CD4-positive, alpha-beta T cell treated with Interleukin-21 for 1 hour (primary cell): Measurements from ENCODE around the gene GRID1.
"Not testable (repeated sequence)": the region's sequence is repeated elsewhere in the genome, so short reads cannot be mapped to it uniquely, and the experiment has no call there.

Experiments used
- DNase-seq: peaks from one replicate; pipeline ENCODE4 v3.0.0-alpha.2; 2020

The GRID1 gene

DNA sequence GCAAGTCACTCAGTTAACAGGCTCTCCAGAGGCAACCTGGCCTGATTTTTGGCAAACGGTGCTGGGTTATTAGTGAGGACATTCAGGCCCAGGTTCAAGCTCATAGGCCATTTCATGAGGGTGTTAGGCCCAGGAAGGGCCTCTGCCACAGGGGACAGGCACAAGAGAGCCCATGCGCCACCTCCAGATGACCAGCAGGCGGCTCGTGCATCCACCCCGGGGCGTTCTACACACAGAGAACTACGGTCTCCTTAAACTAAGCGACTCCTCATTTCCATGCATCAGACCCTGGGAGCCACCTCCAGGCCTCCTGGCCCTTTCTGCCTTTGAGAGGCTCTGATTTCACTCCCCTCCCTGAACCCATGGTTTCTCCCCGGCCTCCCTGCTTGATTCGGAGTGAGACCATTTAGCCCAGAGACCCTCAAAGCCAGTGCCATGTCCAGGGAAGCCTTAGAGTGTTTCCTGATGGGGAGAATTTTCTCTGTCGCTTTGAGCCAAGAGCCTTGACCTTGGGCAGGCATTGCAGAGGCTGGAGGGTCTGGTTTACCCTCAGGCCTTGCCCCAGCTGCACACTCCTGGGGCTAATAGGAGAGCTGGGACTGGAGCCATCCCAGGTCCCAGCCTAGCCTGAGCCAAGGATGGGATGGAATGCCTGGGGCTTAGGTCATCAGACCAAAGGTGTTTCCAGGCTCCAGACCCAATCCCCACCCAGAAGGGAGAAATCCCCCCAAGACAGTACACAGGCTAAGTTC, 188.0 kb downstream of the GRID1 start:
- DNase-seq, result no peak

- no peak for DNase-seq
Observed at GRCh38 chr10:86177537-86178155, 188.9 kb downstream of the GRID1 start.

GRCh38 chr10:86176850-86177536, 189.6 kb downstream of the GRID1 start:
- no peak for DNase-seq

- not testable (repeated sequence) for DNase-seq
Observed at GRCh38 chr10:86175476-86175875, 191.1 kb downstream of the GRID1 start.

DNA sequence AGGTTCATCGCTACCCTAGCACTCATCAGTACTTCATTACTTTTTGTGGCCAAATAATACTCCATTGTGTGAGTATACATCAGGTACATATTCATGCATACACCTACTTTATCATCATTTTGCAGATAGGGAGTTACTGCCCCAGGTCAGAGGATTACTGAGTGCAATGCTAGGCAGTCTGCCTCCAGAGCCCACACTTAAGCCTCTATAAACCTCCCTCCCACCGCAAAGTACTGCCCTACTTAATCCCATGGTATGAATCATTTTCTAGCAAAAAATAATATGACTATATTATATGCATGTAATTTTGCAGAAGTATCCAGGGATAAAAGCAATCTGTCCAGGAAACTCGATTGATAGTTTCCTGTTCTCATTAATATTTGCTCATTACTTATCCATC, 194.3 kb downstream of the GRID1 start:
- DNase-seq, result no peak

GRCh38 chr10:86170255-86171108, 196.1 kb downstream of the GRID1 start:
- no peak for DNase-seq

DNA sequence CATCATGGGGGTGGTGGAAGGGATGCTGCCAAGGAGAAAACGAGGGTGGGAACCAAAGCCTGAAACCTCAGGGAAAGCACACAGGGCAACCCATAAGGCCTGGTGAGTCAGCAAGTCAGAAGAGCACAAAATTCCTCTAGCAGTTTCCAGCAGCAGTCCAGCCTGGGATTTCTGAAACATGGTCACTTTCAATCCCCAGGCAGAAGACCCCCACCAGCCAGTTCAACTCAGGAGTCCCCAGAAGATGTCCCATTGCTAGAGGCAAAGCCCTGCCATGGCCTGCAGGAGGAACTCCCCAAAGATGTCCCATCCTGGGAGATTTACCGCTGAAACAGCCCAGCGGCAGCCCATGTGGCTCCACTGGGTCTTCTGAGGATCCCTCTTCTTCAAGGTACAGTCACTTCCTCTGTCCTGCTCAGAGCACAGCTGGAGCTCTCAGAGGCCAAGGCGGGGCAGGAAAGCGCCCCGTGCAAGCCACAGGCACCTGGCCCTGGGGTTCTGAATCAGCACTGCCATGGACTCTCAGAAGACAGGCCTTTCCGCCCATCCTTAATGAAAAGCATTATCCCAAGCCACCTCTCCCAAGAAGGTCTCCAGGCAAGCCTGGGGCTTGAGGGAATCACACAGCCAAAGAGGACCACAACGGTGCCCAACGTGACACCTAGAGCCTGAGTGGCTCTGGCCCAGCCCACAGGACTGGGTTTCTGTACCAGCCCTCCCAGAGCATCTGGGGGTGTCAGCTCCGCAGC, 196.9 kb downstream of the GRID1 start:
- DNase-seq, result no peak

DNA sequence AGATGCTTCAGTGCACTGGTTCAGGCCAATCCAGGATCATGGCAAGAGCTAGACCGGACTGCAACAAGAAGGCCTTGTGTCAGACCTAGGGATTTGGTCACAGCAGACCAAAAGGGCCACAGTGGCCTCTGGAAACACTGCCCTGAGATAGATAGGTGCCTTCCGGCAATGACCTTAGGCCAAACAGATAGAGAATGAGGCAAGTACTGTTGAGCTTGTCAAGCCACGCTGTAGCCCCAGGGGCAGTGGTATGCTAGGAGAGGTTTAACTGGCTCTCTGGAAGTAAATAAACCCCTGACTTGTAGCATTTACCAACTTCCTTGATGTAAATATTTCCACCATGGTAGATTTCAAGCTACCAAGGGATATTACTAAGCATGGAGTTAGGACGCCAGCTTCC, 197.5 kb downstream of the GRID1 start:
- no peak for DNase-seq

DNA sequence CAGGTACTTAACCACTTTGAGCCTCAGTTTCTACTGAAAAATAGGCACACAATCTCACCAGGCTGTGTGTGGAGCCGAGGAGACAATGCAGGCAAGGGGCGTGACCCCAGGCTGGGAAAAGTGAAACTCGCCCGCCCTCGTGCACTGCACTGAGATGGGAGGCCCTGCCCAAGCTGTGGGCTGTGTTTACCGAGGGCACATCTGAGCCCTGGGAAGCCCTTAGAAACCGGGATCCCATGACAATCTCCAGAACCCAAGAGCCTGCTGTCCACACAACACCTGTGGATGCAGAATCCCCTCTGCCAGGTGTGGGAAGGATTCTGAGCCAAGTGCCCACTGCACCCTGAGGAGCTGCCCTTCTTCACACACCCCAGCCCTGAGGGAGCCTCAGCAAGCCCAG, 198.3 kb downstream of the GRID1 start:
- DNase-seq, result no peak

GRCh38 chr10:86167762-86168128, 198.8 kb downstream of the GRID1 start:
- no peak for DNase-seq

DNA sequence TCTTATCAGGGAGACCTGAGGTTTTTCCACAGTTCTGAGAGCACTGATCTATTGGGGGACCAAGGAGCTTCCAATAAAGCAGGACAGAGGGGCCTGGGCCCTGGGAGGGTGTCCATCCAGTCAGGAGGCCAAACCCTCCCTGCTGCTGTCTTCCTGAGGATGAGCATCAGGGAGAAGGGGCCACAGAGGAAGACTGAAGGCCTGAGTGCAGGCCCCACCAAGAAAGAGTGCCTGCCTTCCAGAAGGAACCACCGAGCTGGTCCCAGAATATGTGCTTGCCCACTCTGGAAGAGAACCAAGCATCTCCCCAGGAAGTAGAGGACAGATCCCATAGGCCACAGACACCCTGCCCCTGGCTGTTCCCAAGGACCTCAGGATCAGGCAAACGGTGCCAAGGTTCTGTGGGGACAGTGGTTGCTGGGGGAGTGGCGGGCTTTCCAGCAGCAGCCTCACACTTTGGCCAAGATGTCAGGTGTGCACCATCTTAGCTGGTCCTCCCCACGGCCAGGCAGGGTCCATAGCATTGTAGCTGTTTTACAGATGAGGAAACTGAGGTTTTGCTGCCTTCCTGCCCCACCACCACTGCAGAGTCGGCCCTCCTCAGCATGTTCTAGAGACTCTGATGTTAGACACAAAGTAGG, 199.4 kb downstream of the GRID1 start:
- no peak for DNase-seq

- DNase-seq, result no peak
Observed at GRCh38 chr10:86165666-86166065, 200.9 kb downstream of the GRID1 start.

- no peak for DNase-seq
Observed at GRCh38 chr10:86164960-86165630, 201.5 kb downstream of the GRID1 start.

- DNase-seq, result no peak
Observed at GRCh38 chr10:86164174-86164774, 202.3 kb downstream of the GRID1 start.

DNA sequence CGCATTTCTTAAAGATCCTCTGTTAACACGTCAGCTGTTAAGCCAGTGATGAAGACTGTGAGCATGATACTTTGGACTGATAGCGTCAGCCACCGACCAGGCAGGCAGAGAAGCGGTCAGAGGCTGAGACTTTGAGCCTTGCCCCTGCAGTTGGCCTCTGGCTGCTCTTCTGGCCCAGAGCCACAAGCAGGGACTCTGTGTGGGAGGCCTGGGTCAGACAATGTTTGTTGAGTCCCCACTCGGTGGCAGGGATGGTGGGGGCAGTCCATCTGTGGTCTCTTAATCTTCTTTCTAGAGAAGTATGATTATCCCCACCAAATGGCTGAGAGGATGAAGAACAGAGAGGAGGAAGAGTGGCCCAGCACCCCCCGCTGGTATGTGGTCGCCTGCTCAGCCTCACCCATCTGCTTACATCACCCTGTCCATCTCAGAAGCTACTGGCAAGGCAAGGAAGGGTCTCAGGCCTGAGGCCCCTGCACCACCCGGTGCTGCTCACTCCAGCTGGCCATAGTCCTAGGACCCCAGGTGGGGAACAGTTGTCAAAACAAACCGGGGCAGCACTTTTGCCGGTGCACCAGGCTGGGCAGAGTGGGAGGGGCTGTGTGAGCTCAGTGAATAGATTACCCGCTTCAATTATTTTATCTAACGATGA, 202.9 kb downstream of the GRID1 start:
- no peak for DNase-seq

DNA sequence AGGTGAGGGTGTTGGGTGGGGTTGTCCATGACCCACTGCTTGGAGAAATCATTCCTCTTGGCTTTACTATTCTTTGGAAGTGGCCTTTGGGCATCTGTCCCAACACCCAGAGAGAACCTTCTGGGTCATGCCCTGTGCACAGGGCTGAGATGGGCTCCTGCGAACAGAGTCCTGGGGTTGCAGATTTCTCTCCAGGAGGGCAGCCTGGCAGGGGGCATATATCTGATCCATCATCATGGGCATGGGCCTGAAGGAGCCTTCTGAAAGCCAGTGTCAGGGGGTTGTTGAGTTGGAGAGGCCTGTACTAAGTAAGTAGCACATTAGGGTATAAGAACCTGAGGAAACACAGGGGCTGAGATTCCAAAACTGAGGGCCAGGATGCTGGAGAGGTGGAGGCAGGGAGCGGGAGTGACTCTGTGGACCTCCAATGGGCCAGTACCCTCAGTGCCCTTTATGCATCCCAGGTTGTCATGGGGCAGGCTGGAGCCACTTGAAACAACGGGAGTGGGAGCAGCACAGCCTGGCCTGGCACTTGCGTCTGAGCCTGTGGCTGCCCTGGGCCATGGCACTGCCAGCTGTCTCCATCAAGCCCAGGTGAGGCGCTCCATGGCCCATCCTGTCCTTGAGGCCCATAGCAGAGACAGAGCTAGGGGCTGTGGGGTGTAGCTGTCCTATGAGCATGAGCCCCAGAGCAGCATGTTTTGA, 203.7 kb downstream of the GRID1 start:
- no peak for DNase-seq

- no peak for DNase-seq
Observed at GRCh38 chr10:86162036-86162435, 204.6 kb downstream of the GRID1 start.

- DNase-seq, result no peak
Observed at GRCh38 chr10:86160890-86161585, 205.6 kb downstream of the GRID1 start.

DNA sequence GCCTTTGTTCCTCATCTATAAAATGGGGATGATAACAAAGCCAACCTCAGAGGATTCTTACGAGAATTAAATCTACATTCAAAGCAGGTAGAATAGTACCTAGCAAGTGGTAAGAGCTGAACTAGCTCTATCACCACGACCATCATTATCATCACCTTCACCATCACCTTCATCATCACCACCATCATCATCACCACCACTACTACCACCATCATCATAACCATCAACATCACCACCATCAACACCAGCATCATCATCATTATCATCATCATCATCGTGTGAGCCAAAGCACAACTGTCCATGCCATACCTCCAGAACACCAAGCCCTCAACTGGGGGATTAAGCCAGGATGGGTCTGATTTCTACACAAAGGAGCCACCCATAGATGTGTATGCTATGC, 206.8 kb downstream of the GRID1 start:
- DNase-seq, result no peak
